Measurements from ENCODE around the gene PNRC2.

- TF ChIP-seq REST (IDR thresholded peaks at IDR 0.05; ENCODE audit: insufficient read depth in 1 of 2, low read depth in 2 of 2, low read length in 2 of 2) (no peak), TAF1 (IDR thresholded peaks at IDR 0.05; ENCODE audit: borderline replicate concordance, insufficient read depth, low read length) (no peak), POLR2AphosphoS5 (IDR thresholded peaks at IDR 0.05; ENCODE audit: low read depth, low read length) (no peak)
Measured at GRCh38 chr1:23930270-23930669, 29.4 kb upstream of the PNRC2 start.

Measured in PFSK-1 (cell line).